K562 (cell line): ENCODE data around the gene ARHGEF1.

Experiments
- EZH2 ChIP-seq: IDR thresholded peaks from 2 replicates; pipeline ENCODE4 v1.6.1; 2012; ENCODE audit warnings: low read depth, mild to moderate bottlenecking, inconsistent platforms, low read length, borderline replicate concordance
- FOXA1 ChIP-seq: fragments of 450-650 bp; IDR thresholded peaks from 2 replicates; pipeline ENCODE4 v1.6.1; 2016; ENCODE audit warnings: mild to moderate bottlenecking, borderline replicate concordance
- HOMEZ ChIP-seq: fragments of 250-450 bp; sonication (Bioruptor Pico); IDR thresholded peaks from 2 replicates; pipeline ENCODE4 v1.4.0; 2020; ENCODE audit warnings: mild to moderate bottlenecking, moderate library complexity
- KLF13 ChIP-seq: fragments of 450-650 bp; IDR thresholded peaks from 2 replicates; pipeline ENCODE4 v1.6.1; 2016; ENCODE audit warnings: missing genetic modification characterization, low read depth, mild to moderate bottlenecking, missing compliant biosample characterization, moderate library complexity, borderline replicate concordance
- MCM2 ChIP-seq: fragments of 450-650 bp; IDR thresholded peaks from 2 replicates; pipeline ENCODE4 v1.6.1; 2017; ENCODE audit warnings: low read depth, mild to moderate bottlenecking
- MXI1 ChIP-seq: IDR thresholded peaks from 2 replicates; pipeline ENCODE4 v1.6.1; 2011; ENCODE audit warnings: low read depth, mild to moderate bottlenecking, improper control_type of control experiment, low read length
- NR2C1 ChIP-seq, 2 experiments: fragments of 450-650 bp; IDR thresholded peaks; 2 replicates each; pipeline ENCODE4 v1.6.1; 2017; ENCODE audit warnings: mild to moderate bottlenecking in 2 of 2, antibody characterized with exemption in 1 of 2, inconsistent platforms in 1 of 2, missing compliant biosample characterization in 1 of 2, missing genetic modification characterization in 1 of 2
- ZNF274 ChIP-seq: IDR thresholded peaks from 2 replicates; pipeline ENCODE4 v1.6.1; 2011; ENCODE audit warnings: low read depth, mild to moderate bottlenecking, low read length, moderate library complexity, borderline replicate concordance
- ZNF354B ChIP-seq: fragments of 250-450 bp; sonication (Bioruptor Pico); IDR thresholded peaks from 2 replicates; pipeline ENCODE4 v1.4.0; 2020
- ZNF764 ChIP-seq: fragments of 250-450 bp; sonication (Bioruptor Pico); IDR thresholded peaks from 2 replicates; pipeline ENCODE4 v1.4.0; 2020; ENCODE audit warnings: low read depth, mild to moderate bottlenecking, moderate library complexity

- TF ChIP-seq MXI1 (no peak), ZNF354B (CRISPR knock-in tag) (no peak), HOMEZ (CRISPR knock-in tag) (no peak), KLF13 (tag) (no peak), ZNF764 (CRISPR knock-in tag) (no peak), NR2C1 (IDR thresholded peaks at IDR 0.05) (no peak), NR2C1 (tag; IDR thresholded peaks at IDR 0.05) (no peak), ZNF274 (no peak), EZH2 (no peak), FOXA1 (no peak), MCM2 (no peak)
Measured at GRCh38 chr19:41956621-41957020, 73.6 kb downstream of the ARHGEF1 start.
